Panc1 (cell line): ENCODE measurements around the gene MTFMT. TPM values are rescaled to one million over a fixed set of nuclear protein-coding genes. Genes with fewer than 3 reads are reported as not detected.

ENCODE experiments used
- ATAC-seq: fragments of 200-7000 bp; cut with Tn5 transposase; 2 replicates; pipeline ENCODE4 v1.9.1; 2020; ENCODE audit warnings: mild to moderate bottlenecking, moderate library complexity
- BruUV-seq: library from RNA; stranded (reverse); fragments of 400-500 nt; replicated peaks from 2 replicates; lab custom pipeline; 2021; lab: Mats Ljungman, UMichigan
- CTCF ChIA-PET: fragments of 300-600 bp; sonication (Branson Sonifier 250); formaldehyde crosslinking; loops from one replicate; lab custom pipeline; 2022; ENCODE audit warnings: antibody characterized with exemption; lab: Charles Lee
- POLR2A ChIA-PET: fragments of 300-600 bp; sonication (Branson Sonifier 250); formaldehyde crosslinking; loops from one replicate; lab custom pipeline; 2022; ENCODE audit warnings: antibody characterized with exemption; lab: Charles Lee
- DNase-seq: peaks from one replicate; pipeline ENCODE4 v3.0.0-alpha.2; 2010; ENCODE audit warnings: low read depth, low spot score
- H3K27ac ChIP-seq: 2 replicates; pipeline ENCODE4 v1.5.1; 2011; ENCODE audit warnings: mild to moderate bottlenecking, low read length, inconsistent platforms
- H3K27me3 ChIP-seq: fragments of 200-500 bp; sonication (Bioruptor generic); 2 replicates; pipeline ENCODE4 v1.6.0; 2014; ENCODE audit warnings: low read length, inconsistent platforms; ENCODE audit not compliant: control insufficient read depth, insufficient read depth
- H3K36me3 ChIP-seq: fragments of 200-500 bp; sonication (Bioruptor generic); 2 replicates; pipeline ENCODE4 v1.5.1; 2014; ENCODE audit warnings: inconsistent platforms, mild to moderate bottlenecking, low read length, moderate library complexity; ENCODE audit not compliant: control insufficient read depth, insufficient read depth
- H3K4me1 ChIP-seq: 2 replicates; pipeline ENCODE4 v1.5.1; 2011; ENCODE audit warnings: inconsistent platforms, mild to moderate bottlenecking, low read length, moderate library complexity; ENCODE audit not compliant: control insufficient read depth, insufficient read depth
- H3K4me3 ChIP-seq, 2 experiments: 2 replicates each; pipeline ENCODE4 v1.5.1; 2011 to 2012; ENCODE audit warnings: low read depth in 2 of 2, low read length in 2 of 2, mild to moderate bottlenecking in 2 of 2, inconsistent platforms in 1 of 2, moderate library complexity in 1 of 2
- H3K9me3 ChIP-seq: fragments of 200-500 bp; sonication (Bioruptor generic); 2 replicates; pipeline ENCODE4 v1.5.1; 2014; ENCODE audit warnings: low read depth, mild to moderate bottlenecking, inconsistent platforms, low read length, moderate library complexity; ENCODE audit not compliant: control insufficient read depth, insufficient read depth
- CTCF ChIP-seq: fragments of 450-650 bp; IDR thresholded peaks from 2 replicates; pipeline ENCODE4 v1.5.1; 2017; ENCODE audit warnings: mild to moderate bottlenecking
- POLR2AphosphoS5 ChIP-seq: IDR thresholded peaks from 2 replicates; pipeline ENCODE4 v1.6.1; 2012; ENCODE audit warnings: mild to moderate bottlenecking, low read depth, low read length, moderate library complexity
- REST ChIP-seq, 2 experiments: IDR thresholded peaks; 2 replicates each; pipeline ENCODE4 v1.6.1; 2011 to 2012; ENCODE audit warnings: low read depth in 2 of 2, control low read depth in 1 of 2, low read length in 1 of 2, mild to moderate bottlenecking in 1 of 2, moderate library complexity in 1 of 2; ENCODE audit not compliant: insufficient read depth in 1 of 2
- SIN3A ChIP-seq: IDR thresholded peaks from 2 replicates; pipeline ENCODE4 v1.6.1; 2012; ENCODE audit warnings: low read depth, mild to moderate bottlenecking, low read length, moderate library complexity, borderline replicate concordance; ENCODE audit not compliant: insufficient read depth
- TCF7L2 ChIP-seq: IDR thresholded peaks from 2 replicates; pipeline ENCODE4 v1.6.1; 2011; ENCODE audit warnings: mild to moderate bottlenecking, low read depth, low read length, inconsistent platforms
- in situ Hi-C: cut with HindIII; loops from 2 replicates; pipeline ENCODE4 v1.10.0; 2016; ENCODE audit warnings: low sequenced_read_pairs, low pct_unique_long_range_greater_than_20kb
- intact Hi-C: fragments of 100-400 bp; cut with micrococcal nuclease; formaldehyde crosslinking; loops from one replicate; pipeline ENCODE4 v1.10.0; 2022; ENCODE audit not compliant: unreplicated experiment
- total RNA-seq: library from RNA; stranded (reverse); gene quantifications from one replicate; pipeline ENCODE4 v1.2.1, GENCODE V29; 2021; ENCODE audit not compliant: unreplicated experiment

The MTFMT gene
- total RNA-seq, 1 experiment from 2014 or later: 19.4 TPM

- no TSS peak for BruUV-seq
- in situ Hi-C loops: no loop called here
- CTCF ChIA-PET: interaction anchor here (0.6 kb wide), 1 partner anchor 10 kb away, joined by 5 read pairs; no protein-coding TSS in a partner anchor
These were observed 30.6 kb upstream of the MTFMT start for GRCh38 chr15:65059931-65060596.

GRCh38 chr15:65059369-65059750 lies 29.9 kb upstream of the MTFMT start:
- BruUV-seq: no TSS peak
- ATAC-seq (no peak), DNase-seq (no peak)
- intact Hi-C loops: no loop called here
- Histone ChIP-seq H3K9me3 (no peaks in the 10 kb centered on the region), H3K27ac (no peak overlapping the region), H3K4me1 (0 out of 2 replicates have a peak, but pooled peaks cover 5% of the 10 kb centered on the region), H3K36me3 (no peaks in the 10 kb centered on the region), H3K27me3 (no peaks in the 10 kb centered on the region), H3K4me3 (no peak overlapping the region)
- TF ChIP-seq SIN3A: no peak
- in situ Hi-C loops: no loop called here
- POLR2A ChIA-PET: no interaction called here
- CTCF ChIA-PET: interaction anchor here (0.6 kb wide), 1 partner anchor 9 kb away, joined by 5 read pairs; no protein-coding TSS in a partner anchor

More at GRCh38 chr15:65059931-65060596, 30.6 kb upstream of the MTFMT start:
- Histone ChIP-seq H3K27ac (no peak overlapping the region), H3K4me3 (no peak overlapping the region), H3K9me3 (no peaks in the 10 kb centered on the region), H3K4me1 (0 out of 2 replicates have a peak, but pooled peaks cover 5% of the 10 kb centered on the region), H3K36me3 (no peaks in the 10 kb centered on the region), H3K27me3 (no peaks in the 10 kb centered on the region)
- ATAC-seq (no peak), DNase-seq (no peak)
- intact Hi-C loops: no loop called here
- no peak for TF ChIP-seq REST (IDR thresholded peaks at IDR 0.05; ENCODE audit: insufficient read depth in 1 of 2, low read depth in 2 of 2, low read length in 1 of 2)
- no peak for TF ChIP-seq TCF7L2
- no peak for TF ChIP-seq CTCF
- TF ChIP-seq POLR2AphosphoS5: no peak
- TF ChIP-seq SIN3A: no peak
- POLR2A ChIA-PET: no interaction called here
